NCI-H1105 (cell line): ENCODE data around the gene PRPF40B.

Source experiments
- DNase-seq: peaks from one replicate; lab custom pipeline; 2025; lab: John Stamatoyannopoulos, UW

The PRPF40B gene

GRCh38 chr12:49659753-49660152 lies 36.4 kb downstream of the PRPF40B start:
- DNase-seq: no peak

DNA sequence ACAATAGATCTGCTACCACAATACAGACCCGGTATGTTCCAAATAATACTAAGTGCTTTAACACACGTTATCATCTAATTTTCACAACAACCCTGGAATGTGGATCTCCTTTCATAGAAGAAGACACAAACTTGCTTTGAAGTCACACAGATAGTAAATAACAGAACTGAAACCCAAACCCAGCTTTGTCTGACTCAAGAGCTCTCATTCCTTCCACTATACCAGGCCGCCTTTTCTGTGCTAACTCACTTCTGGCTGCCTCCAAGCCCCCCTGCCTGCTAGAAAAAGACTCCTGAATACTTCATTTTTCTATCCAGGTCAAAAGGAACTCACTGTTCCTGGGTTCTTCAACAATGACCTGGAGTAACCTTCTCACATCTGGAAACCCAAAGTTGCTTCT lies 37.8 kb downstream of the PRPF40B start:
- DNase-seq: no peak

DNA sequence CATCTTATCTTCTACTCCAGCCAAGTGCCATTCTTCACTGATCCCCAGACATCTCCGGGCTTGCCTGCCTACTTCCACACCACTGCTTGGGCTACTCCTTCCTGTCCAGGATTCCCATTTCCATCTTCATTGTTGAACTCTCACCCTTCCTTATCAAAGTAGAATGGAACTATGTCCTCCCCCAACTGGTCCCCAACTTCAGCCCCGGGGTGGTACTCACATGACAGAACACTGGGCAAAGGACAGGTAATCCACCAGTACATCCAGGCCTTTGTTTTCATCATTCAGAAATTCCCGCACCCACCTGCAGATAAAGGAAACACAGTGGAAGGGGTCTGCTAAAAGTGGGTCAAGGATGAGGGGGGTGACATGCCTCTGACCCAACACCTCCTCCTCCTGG lies 38.4 kb downstream of the PRPF40B start:
- no peak for DNase-seq

GRCh38 chr12:49662998-49663843 lies 39.9 kb downstream of the PRPF40B start:
- DNase-seq: no peak

DNA sequence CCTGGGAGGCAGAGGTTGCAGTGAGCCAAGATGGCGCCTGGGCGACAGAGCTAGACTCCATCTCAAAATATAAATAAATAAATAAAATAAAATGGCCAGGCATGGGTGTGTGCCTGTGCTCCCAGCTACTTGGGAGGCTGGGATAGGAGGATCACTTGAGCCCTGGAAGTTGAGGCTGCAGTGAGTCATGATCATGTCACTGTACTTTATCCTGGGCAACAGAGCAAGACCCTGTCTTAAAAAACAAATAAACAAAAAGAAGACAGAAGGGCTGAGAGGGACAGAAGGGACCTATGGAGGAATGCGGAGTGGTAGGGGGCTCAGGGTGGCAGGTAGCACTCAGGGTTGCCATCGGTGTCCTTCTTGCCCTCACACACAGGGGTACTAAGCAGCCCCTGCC lies 40.8 kb downstream of the PRPF40B start:
- DNase-seq: no peak

DNA sequence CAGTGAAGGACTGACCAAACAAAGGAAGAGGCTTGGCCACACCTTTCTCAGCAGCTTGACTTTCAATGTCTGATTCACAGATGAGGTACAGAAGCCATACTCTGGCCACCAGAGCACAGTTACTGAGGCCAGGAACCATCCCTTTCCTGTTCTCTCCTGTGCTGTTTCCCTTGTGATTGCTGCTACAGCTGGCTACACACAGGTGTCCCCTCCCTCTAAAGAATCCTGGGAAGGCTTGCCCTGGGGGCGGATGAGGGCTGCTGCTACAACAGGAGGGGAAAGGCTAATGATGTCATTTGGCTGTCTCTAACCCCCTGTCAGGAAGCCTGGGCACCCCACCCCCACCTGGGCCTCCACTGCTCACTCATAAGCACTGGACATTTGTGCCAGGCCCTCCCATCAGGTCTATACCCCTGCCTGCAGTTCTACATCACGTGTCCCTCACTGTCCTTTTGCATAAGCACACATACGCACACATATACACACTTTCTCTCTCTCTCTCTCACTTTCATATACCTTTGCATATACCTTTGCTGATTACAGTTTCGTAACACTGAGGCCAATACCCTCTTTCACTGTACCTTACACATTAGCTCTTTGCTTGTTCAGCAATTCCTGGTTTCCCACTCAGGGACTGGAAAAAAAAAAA lies 41.4 kb downstream of the PRPF40B start:
- no peak for DNase-seq

DNA sequence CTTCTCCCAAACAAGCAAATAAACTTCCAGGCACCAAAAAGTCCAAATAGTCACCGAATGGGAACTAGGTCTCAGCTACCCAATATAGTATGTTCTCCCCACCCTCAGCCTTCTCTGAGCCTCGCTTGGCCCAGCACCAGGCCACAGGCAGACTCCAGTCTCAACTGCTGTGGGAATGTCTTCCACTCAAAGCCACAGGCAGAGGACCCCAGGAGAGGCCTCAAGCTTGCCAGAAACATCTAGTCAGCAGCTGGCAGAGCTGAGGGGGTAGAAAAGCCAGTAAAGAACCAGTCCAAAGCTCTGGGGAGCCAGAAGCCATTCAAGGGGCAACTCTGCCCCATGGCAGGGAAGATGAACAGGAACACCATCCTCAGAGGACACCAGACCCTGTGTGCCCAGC lies 42.0 kb downstream of the PRPF40B start:
- DNase-seq: no peak

DNA sequence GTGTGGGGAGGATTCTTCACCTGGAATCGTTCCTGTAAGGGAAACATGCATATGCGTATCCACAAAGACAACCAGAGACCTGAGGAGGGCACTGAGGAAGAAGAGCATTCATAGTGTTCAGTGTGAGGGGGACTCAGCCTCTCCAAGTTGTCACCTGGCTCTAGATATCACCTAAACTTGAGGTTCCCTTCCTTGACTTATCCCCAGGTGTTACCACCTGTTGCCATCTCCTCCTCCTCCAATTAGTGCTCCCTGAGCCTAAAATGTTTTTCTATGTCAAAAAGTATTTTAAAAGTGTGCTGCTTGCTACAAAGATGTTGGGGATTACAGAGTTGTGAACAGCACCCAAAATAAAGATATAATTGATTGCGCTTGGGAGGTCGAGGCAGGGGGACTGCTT lies 42.8 kb downstream of the PRPF40B start:
- no peak for DNase-seq

DNA sequence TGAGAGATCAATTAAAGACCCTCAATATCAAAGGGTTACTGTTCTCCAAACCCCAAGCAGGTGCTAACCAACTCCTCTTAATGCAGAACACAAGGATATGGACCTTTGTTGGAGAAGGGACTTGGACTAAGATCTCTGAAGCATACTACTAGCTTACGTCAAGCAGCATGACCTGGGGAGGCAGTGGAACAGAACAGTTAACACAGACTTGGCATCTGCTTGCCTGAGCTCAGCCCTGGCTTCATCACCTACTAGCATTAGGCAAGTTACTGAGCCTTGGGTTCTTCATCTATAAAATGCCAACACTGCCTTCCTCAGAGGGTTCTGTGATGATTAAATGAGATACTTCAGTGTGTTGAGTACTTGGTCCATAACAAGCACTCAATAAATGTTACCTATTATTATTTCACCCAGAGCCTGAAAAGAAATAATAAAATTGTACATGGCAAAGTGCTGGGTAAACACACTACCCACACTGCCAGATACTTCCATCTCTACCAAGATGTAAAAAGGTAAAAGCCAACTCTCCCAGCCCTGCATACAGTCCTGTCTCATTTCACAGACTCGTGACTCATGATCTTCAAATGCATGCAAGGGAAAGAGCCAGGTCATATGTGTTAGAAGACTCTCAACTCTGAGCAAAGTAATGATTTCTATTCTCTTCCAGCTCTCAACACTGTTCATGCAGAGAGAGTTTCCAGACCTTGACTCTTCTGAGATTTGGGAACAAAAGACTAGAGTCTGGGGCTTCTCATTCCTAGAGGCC lies 44.1 kb downstream of the PRPF40B start:
- DNase-seq: no peak

DNA sequence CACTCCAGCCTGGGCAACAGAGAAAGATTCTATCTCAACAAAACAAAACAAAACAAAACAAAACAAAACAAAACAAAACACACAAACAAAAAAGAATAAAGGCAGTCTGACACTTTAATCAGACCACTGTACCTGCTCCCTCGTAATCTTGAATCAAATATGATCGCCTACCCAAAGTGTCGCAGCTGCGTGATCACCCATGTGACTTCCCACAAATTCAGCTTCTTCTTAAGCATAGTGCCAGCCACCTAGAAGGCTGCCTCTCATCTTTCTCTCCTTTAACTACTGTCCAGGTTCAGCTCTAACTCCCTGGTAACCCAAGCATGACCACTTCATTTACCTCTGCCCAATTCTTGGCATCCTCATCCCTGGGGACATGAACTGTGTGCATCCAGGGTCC lies 46.4 kb downstream of the PRPF40B start:
- no peak for DNase-seq

- DNase-seq: no peak
Measured at GRCh38 chr12:49671031-49671765, 47.8 kb downstream of the PRPF40B start.

GRCh38 chr12:49672301-49673217 lies 49.2 kb downstream of the PRPF40B start:
- DNase-seq: no peak

DNA sequence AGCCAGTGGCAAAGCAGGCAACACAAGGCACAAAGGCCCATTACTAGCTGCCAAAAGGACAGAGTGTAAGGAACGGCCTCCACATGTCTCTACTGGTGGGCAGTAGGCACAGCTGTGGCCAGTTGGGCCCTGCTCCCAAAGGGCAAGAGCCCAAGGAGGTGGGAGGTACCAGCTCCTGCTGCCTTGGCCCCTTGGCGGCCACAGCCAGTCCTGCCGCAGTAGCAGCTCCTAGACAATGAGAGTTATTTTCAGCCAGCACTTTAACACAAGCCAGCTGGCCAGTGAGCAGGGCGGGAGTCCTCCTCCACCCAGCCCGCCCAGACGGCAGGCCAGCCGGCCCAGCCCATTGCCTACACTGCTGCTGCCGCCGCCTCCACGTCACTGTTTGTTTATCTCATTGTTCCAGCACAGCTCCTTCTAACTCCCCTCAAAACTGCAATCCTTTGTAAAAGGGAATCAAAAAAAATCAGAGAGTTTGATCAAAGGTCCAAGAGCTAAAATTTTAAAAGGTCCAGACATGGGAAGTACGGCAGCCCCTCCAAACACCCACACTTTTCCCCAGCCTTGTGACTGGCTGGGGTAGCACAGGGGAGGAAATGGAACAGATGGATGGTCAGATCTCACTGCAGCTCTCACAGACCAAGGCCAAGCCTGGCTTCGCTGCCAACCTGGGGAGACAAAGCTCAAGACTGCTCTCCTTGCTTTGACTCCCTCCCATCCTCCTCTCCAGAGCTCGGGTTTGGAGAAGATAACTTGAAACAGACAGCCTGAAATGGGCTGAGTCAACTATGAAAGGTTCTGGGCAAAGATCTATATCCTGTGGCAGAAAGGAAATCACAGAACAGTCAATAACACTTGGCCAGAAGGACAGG lies 50.3 kb downstream of the PRPF40B start:
- no peak for DNase-seq

GRCh38 chr12:49674318-49674981 lies 51.1 kb downstream of the PRPF40B start:
- no peak for DNase-seq

GRCh38 chr12:49675137-49675536 lies 51.8 kb downstream of the PRPF40B start:
- DNase-seq: no peak

GRCh38 chr12:49678711-49679110 lies 55.4 kb downstream of the PRPF40B start:
- no peak for DNase-seq

GRCh38 chr12:49680075-49680474 lies 56.7 kb downstream of the PRPF40B start:
- DNase-seq: no peak

DNA sequence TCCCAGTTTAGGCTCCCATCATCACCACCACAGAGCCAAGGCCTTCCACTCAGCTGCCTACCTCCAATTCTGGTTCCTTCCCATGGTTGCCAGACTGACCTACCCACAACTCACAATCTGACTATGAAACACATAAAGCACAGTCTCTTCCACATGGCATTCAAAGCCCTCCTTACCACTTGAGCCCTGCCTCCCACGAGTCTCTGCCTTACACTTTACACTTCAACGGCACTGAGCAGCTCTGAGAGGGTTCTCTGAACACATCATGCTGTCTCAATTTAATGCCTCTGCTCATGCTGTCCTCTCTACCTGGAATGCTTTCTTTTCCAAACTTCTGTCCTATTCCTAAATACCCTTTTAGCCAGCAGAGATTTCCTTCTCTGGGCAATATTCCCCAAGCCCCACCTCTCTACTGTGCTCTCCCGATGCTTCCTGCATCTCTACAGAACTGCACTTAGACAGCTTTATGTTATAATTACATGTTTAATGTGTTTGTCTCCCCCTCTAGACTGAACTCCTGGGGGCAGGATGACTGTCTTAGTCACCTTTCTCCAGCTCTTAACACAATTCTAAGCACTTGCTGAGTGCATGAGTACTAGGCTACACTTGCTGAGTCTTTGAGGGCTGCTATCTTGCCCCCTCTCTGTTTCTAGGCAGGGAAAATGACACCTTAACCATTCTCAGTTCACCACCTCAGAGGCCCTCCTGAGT lies 60.4 kb downstream of the PRPF40B start:
- no peak for DNase-seq

DNA sequence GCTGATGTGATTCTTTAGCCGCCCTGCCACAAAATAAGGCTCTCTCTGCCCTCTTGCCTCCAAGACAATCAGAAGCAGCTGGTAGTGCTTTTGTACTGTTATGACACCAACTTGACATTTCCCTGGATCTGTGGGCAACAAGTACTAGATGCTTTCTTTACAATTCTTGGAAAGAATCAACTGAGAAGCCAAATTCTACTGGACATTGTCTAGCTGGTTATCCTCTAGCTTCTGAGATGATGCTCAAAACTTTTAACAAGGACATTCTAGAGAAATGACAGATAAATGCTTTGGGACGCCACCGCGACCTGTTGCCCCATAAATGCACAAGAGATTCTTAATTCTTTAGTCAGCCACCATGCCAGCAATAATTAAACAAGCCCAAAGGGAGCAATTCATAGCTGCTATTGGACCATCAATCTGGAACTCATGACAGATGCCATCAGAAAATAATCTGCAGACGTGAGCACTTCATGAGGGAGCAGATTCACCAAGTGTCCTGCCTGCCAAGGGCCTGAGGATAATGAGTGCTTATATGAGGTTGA lies 61.0 kb downstream of the PRPF40B start:
- DNase-seq: no peak
